HepG2 (cell line): ENCODE data around the gene WNT3. TPM values are rescaled to one million over a fixed set of nuclear protein-coding genes. Genes with fewer than 3 reads are reported as not detected.

ENCODE experiments used
- ATAC-seq: fragments of 200-7000 bp; cut with Tn5 transposase; 3 replicates; pipeline ENCODE4 v1.9.1; 2020; ENCODE audit warnings: mild to moderate bottlenecking, moderate library complexity
- BruUV-seq: library from RNA; stranded (reverse); fragments of 400-500 nt; replicated peaks from 2 replicates; lab custom pipeline; 2021; lab: Mats Ljungman, UMichigan
- CTCF ChIA-PET: fragments of 300-600 bp; formaldehyde crosslinking; extraction: SDS; loops from one replicate; lab custom pipeline; 2021; ENCODE audit warnings: low total read pairs, inconsistent platforms, low intra/inter-chr PET ratio; lab: Yijun Ruan, JAX
- POLR2A ChIA-PET: fragments of 350-600 bp; sonication (Branson Sonifier 250); formaldehyde crosslinking; loops from one replicate; lab custom pipeline; 2020; ENCODE audit warnings: antibody characterized with exemption, inconsistent platforms; lab: Yijun Ruan, JAX
- DNase-seq: peaks from one replicate; pipeline ENCODE4 v3.0.0-alpha.2; 2015; ENCODE audit warnings: low spot score
- FAIRE-seq: peaks from 3 replicates; lab custom pipeline; 2011; peaks lifted over from hg19 to GRCh38; lab: Jason Lieb, UNC
- H2AFZ ChIP-seq: one replicate; pipeline ENCODE4 v1.6.1; 2011; ENCODE audit warnings: low read length, inconsistent platforms
- H3K27ac ChIP-seq: fragments of 300-600 bp; 3 replicates; pipeline ENCODE4 v1.8.0; 2011; ENCODE audit warnings: mixed run types, mild to moderate bottlenecking, mixed read lengths, low read length, inconsistent platforms; ENCODE audit not compliant: insufficient read depth; ENCODE audit errors: extremely low read length
- H3K27me3 ChIP-seq, 2 experiments: fragments of 200-600 bp in 1 of 2; 2 replicates in 1 of 2; 3 replicates in 1 of 2; pipeline versions ENCODE4 v1.6.0 to v1.8.0; 2011; ENCODE audit warnings: low read length in 2 of 2, mild to moderate bottlenecking in 2 of 2, moderate library complexity in 2 of 2, inconsistent platforms in 1 of 2; ENCODE audit not compliant: insufficient read depth in 2 of 2, control insufficient read depth in 1 of 2
- H3K36me3 ChIP-seq, 2 experiments: fragments of 200-600 bp in 1 of 2; replicated peaks in 1 of 2; 2 replicates in 1 of 2; 3 replicates in 1 of 2; pipeline versions ENCODE4 v1.5.1 to v1.8.0; 2011; ENCODE audit warnings: low read length in 2 of 2, inconsistent platforms in 1 of 2; ENCODE audit not compliant: insufficient read depth in 2 of 2, control insufficient read depth in 1 of 2
- H3K4me1 ChIP-seq: 2 replicates; pipeline ENCODE4 v1.5.1; 2012; ENCODE audit warnings: low read length, inconsistent platforms; ENCODE audit not compliant: insufficient read depth
- H3K4me2 ChIP-seq: 2 replicates; pipeline ENCODE4 v1.6.0; 2011; ENCODE audit warnings: low read depth, low read length, inconsistent platforms
- H3K4me3 ChIP-seq, 3 experiments: fragments of 200-600 bp in 1 of 3; sonication (generic), shearing (Covaris generic) in 1 of 3; replicated peaks in 1 of 3; 2 replicates each; pipeline ENCODE4 v1.5.1; 2011 to 2016; ENCODE audit warnings: low read length in 3 of 3, inconsistent platforms in 2 of 3, low read depth in 2 of 3, mild to moderate bottlenecking in 2 of 3, control low read depth in 1 of 3, mixed read lengths in 1 of 3; ENCODE audit not compliant: insufficient read depth in 1 of 3
- H3K79me2 ChIP-seq: one replicate; pipeline ENCODE4 v1.6.1; 2011; ENCODE audit warnings: low read length, inconsistent platforms; ENCODE audit not compliant: insufficient read depth
- H3K9ac ChIP-seq: 2 replicates; pipeline ENCODE4 v1.6.0; 2011; ENCODE audit warnings: mild to moderate bottlenecking, low read depth, low read length, inconsistent platforms; ENCODE audit not compliant: insufficient read depth
- H3K9me3 ChIP-seq: 2 replicates; pipeline ENCODE4 v1.5.1; 2012; ENCODE audit warnings: mild to moderate bottlenecking, low read length
- H4K20me1 ChIP-seq: 2 replicates; pipeline ENCODE4 v1.6.0; 2011; ENCODE audit warnings: inconsistent platforms, mild to moderate bottlenecking, low read length, moderate library complexity; ENCODE audit not compliant: insufficient read depth
- ERF ChIP-seq: IDR thresholded peaks from 2 replicates; pipeline ENCODE4 v1.6.1; 2018; ENCODE audit warnings: missing biosample characterization, missing genetic modification reagents
- NFE2L2 ChIP-seq: fragments of 150-350 bp; IDR thresholded peaks from 2 replicates; pipeline ENCODE4 v1.6.1; 2014; ENCODE audit warnings: low read length
- PAF1 ChIP-seq: IDR thresholded peaks from 2 replicates; pipeline ENCODE4 v1.6.1; 2016; ENCODE audit warnings: missing genetic modification reagents, missing compliant biosample characterization
- SOX6 ChIP-seq, 2 experiments: fragments of 450-650 bp in 1 of 2; sonication (generic) in 1 of 2; formaldehyde crosslinking in 1 of 2; IDR thresholded peaks; 2 replicates each; pipeline versions ENCODE4 v1.4.0 to v1.6.1; 2017 to 2020; ENCODE audit warnings: antibody characterized with exemption in 1 of 2, mild to moderate bottlenecking in 1 of 2, missing genetic modification reagents in 1 of 2
- ZFP82 ChIP-seq: sonication (generic); formaldehyde crosslinking; IDR thresholded peaks from 2 replicates; pipeline ENCODE4 v1.5.1; 2020; ENCODE audit warnings: mild to moderate bottlenecking, missing genetic modification reagents, borderline replicate concordance
- ZNF614 ChIP-seq: IDR thresholded peaks from 2 replicates; pipeline ENCODE4 v1.6.1; 2018; ENCODE audit warnings: missing biosample characterization, missing genetic modification reagents, inconsistent platforms, borderline replicate concordance
- WGBS: methylation state at CpG from one replicate; pipeline ENCODE4 v1.1.6; 2017; ENCODE audit warnings: low lambda C conversion rate; 5-methylcytosine and 5-hydroxymethylcytosine counted together
- in situ Hi-C: cut with HindIII; loops from 2 replicates; pipeline ENCODE4 v1.10.0; 2017; ENCODE audit warnings: low pct_unique_long_range_greater_than_20kb; ENCODE audit not compliant: extremely low pct_ligation_motif_present
- intact Hi-C: fragments of 100-400 bp; cut with micrococcal nuclease; formaldehyde crosslinking; loops from one replicate; pipeline ENCODE4 v1.10.0; 2022; ENCODE audit not compliant: unreplicated experiment
- polyA plus RNA-seq, 8 experiments: library from polyadenylated mRNA; depleted of rRNA in 3 of 8; stranded (reverse) in 7 of 8; unstranded in 1 of 8; fragments of >200 nt; fragmentation: Illumina TruSeq in 4 of 8; extraction: Trizol in 4 of 8; gene quantifications; 2 replicates each; pipeline versions ENCODE4 v1.2.1 to v1.2.3, GENCODE V29; 2011 to 2016; ENCODE audit warnings: low read depth in 4 of 8, missing spikeins in 1 of 8, mixed read lengths in 1 of 8; ENCODE audit not compliant: insufficient read depth in 1 of 8
- total RNA-seq, 5 experiments: library from RNA; depleted of rRNA; stranded (reverse); fragments of >200 nt; fragmentation: Illumina TruSeq; extraction: Trizol; gene quantifications; 2 replicates each; pipeline ENCODE4 v1.2.3, GENCODE V29; 2016; ENCODE audit warnings: low read depth in 1 of 5
- TF ChIP-seq, protein P1 (sequence below): IDR thresholded peaks from 2 replicates; pipeline ENCODE4 v1.6.1; 2012; ENCODE audit warnings: low read length, improper control_type of control experiment

Gene WNT3
- total and polyA plus RNA-seq, 2 of the 13 experiments (the other 11 are each of a cell fraction or from before 2014, with no cell fraction given), result 8.5 to 10.3 TPM

DNA sequence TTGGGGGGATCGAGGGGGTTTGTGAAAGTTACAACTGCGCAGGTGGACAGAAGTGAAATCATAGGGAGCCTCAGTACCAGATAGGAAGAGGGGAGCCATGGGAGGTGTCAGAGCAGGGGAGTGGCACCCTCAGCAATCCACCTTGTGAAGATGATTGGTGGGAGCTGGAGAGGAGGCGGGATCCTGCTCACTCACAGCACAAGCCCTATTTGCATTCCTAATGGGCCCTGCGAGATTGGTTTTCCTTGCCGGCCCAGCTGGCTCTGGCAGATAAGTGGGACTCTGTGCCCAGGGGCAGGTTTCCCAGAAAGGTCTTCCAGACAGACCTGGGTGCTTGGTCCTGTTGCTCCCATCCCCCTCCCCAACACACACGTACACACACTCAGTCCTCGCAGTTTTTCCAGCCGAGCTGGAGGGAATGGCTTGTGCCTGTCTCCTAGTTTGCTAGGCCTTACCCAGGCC lies 9.4 kb downstream of the WNT3 start:
- 40% methylated on average over 6 of the region's 8 CpGs for WGBS
- no peak for FAIRE-seq
- no peak for DNase-seq
- TF ChIP-seq, protein P1, sequence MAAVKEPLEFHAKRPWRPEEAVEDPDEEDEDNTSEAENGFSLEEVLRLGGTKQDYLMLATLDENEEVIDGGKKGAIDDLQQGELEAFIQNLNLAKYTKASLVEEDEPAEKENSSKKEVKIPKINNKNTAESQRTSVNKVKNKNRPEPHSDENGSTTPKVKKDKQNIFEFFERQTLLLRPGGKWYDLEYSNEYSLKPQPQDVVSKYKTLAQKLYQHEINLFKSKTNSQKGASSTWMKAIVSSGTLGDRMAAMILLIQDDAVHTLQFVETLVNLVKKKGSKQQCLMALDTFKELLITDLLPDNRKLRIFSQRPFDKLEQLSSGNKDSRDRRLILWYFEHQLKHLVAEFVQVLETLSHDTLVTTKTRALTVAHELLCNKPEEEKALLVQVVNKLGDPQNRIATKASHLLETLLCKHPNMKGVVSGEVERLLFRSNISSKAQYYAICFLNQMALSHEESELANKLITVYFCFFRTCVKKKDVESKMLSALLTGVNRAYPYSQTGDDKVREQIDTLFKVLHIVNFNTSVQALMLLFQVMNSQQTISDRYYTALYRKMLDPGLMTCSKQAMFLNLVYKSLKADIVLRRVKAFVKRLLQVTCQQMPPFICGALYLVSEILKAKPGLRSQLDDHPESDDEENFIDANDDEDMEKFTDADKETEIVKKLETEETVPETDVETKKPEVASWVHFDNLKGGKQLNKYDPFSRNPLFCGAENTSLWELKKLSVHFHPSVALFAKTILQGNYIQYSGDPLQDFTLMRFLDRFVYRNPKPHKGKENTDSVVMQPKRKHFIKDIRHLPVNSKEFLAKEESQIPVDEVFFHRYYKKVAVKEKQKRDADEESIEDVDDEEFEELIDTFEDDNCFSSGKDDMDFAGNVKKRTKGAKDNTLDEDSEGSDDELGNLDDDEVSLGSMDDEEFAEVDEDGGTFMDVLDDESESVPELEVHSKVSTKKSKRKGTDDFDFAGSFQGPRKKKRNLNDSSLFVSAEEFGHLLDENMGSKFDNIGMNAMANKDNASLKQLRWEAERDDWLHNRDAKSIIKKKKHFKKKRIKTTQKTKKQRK, result no peak
- TF ChIP-seq NFE2L2, result no peak
- TF ChIP-seq ZFP82, result no peak
- no peak for TF ChIP-seq PAF1
- TF ChIP-seq SOX6 (IDR thresholded peaks at IDR 0.05), result no peak
- no peak for TF ChIP-seq SOX6 (CRISPR knock-in tag; IDR thresholded peaks at IDR 0.05)
- TF ChIP-seq ZNF614, result no peak
- no peak for TF ChIP-seq ERF
- POLR2A ChIA-PET, result no interaction called here
- Histone ChIP-seq H3K4me3 (no peak overlapping the region), H3K4me1 (no peaks in the 10 kb centered on the region), H3K79me2 (no peaks in the 10 kb centered on the region), H2AFZ (no peak overlapping the region), H3K9ac (no peak overlapping the region), H3K36me3 (no peaks in the 10 kb centered on the region), H3K27me3 (peaks cover 4 to 67% of the 10 kb centered on the region in 2 experiments; a peak in 3 of 5 replicates), H3K27ac (no peak overlapping the region), H3K9me3 (no peaks in the 10 kb centered on the region), H3K4me2 (no peak overlapping the region), H4K20me1 (no peaks in the 10 kb centered on the region)
- intact Hi-C loops (no loop called here), in situ Hi-C loops (no loop called here)
- no TSS peak for BruUV-seq
- CTCF ChIA-PET, result no interaction called here
- ATAC-seq, result no peak
